ENCODE results near the gene EHD1.

The EHD1 gene

GRCh38 chr11:64878494-64879243 is at the start of gene EHD1:
TSS of gene EHD1 (minus strand) at chr11:64878621. CDS start at chr11:64878464, 157 bp downstream.
- DNase-seq = peak; percentile 97

DNA sequence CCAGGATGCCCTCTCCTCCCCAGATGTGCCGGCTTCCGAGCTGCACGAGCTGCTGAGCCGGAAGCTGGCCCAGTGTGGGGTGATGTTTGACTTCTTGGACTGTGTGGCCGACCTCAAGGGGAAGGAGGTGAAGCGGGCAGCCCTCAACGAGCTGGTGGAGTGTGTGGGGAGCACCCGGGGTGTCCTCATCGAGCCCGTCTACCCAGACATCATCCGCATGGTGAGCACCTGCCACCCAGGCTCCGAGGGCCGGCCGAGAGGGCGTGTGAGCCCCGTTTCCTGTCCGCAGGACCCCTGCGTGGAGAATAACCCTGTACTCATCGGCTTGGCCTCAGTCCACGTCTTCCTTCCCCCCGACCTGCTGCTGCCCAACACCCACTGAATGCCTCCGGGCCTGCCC is 48.3 kb upstream of the EHD1 start:
- DNase-seq = no peak

DNA sequence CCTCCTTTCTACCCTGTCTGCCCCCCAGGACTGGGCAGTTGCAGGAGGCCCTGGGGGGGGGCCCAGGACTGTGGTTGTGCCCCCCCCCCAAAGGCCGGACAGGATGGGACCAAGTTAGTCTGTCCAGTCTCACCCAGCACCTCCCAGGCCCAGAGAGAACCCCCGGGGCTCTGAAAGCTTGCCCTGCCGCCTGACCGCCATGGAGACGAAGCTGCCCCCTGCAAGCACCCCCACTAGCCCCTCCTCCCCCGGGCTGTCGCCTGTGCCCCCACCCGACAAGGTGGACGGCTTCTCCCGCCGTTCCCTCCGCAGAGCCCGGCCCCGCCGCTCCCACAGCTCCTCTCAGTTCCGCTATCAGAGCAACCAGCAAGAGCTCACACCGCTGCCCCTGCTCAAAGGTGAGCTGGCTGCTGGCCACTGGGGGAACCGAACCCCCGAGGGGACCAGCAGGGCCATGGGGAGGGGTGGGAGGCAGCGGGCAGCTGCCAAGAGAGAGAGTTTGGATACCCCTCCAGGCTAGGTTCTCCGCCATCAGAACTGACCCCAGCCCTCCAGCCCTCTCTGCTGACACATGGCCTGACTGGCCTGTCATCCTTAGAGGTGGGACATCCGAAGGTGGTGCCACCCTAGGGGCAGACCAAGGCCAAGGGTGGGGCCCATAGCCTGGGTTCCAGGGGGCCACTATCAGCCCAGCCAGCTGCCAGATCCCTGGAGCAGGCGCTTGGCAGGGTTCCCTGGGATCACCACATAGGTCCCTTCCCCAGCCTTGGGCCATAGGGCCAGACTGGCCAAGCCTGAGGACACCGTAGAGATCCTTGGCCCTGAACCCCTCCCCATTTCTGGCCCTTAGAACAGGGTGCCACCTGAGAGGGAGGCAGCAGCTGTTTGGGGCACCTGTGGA is 47.4 kb upstream of the EHD1 start:
- no peak for DNase-seq

- peak; percentile 28 for DNase-seq
Observed at GRCh38 chr11:64924910-64925284, 46.5 kb upstream of the EHD1 start.

DNA sequence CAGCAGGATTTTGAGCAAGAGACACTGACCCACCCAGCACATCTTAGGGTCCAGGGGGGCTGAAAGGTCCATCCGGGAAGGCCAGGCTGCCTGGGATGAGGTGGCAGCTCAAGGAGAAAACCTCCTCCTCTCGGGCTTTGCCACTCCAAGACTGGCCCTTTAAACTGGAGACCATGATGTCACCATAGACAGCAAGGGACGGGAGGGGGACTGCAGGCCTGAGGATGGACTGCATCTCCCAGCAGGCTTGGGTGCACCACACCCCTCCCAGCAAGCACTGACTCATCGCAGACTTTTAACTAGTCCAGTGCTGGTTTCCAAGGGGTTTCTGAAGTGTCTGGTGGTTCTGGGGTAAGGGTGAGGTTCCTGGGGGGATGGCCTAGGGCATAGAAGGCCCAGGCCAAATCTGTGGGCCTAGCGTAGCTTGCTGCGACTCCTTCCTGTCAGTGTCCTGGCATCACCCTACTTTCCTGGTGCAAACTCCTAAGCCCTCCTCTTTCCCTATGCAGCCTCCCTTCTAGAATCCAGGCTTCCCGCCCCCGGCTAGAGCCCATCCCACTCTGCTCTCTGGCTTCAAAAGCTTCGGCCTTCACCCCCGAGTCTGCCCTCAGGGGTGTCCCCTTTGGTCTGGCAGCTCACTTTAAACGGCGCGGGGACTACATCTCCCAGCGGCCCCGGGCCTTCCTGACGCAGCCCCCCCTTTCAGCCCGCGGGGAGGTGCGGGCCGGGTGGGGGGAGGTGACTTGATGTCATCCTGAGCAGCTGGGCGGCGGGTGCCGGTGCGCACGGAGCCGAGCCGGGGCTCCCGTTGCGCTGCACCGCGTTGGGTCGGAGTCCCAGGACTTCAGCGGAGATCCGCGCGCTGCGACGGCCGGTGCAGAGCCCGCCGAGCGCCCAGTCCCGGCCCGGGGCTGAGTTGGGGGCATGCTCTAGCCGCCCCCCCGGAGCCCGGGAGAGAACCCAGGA is 45.8 kb upstream of the EHD1 start, which contains the start of gene PPP2R5B:
PPP2R5B (plus strand) TSS at position 746 of the 966 bp plus-strand sequence. CDS start 1,046 bp downstream, outside the sequence.
- DNase-seq = peak; percentile 95

DNA sequence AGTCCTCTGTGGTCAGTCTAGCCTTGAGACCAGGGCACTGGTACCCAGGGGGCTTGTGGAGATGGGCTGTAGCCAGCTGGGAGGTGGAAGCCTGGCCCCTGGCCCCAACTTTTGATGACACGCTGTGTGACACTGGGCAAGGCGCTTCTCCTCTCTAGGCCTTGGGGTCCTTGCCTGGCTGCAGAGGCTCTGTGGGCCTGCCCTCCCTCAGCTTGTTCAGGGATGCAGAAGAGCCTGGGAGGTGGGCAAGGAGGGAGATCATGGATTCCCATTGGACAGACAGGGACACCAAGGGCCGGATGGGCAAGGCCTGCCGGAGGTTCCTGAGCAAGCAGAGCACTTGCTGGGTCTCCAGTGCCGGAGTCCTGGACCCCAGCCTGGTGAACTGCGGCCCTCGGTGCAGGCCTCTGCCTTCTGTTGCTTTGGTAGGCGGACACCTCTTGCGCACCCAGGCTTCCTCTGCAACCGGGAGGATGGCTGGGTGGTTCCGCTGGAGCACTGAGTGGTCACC is 44.8 kb upstream of the EHD1 start:
- no peak for DNase-seq

DNA sequence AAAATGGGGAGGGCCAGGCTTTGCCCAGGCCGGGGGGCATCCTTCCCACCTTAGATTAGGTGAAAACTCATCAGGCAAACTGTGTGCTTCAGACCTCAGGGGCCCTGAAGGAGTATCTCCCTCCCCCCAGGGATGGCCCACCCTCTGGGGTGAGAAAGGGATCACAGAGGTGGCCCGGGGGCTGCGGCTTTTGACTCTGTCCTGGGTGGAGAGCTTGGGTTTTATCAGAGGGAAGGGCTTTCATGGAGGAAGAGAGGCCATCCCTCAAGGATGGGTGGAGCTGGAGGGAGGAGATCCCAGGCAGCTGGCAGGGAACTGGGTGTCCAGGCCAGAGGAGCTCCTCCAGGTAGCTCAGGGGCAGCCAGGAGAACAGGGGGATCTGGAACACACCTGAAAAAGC is 43.0 kb upstream of the EHD1 start:
- no peak for DNase-seq

DNA sequence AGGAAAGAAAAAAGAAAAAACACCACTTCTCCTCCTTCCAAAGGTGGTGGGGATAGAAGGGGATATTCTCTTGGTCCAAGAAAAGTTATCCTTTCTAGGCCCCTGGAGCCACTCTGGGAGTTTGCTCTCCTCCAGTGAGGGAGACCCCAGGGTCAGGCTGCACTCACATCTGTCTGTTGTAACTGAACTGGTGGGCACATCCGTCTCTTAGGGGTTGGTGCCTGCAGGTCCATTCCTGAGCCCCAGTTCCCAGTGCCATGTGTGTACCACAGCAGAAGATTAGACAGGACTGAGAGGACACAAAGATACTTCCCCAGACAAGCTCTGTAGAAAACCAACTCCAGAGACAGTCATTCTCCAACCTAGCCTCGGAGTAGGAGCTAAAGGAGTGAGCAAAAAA is 41.7 kb upstream of the EHD1 start:
- no peak for DNase-seq

- DNase-seq = no peak
Observed at GRCh38 chr11:64919627-64920026, 41.2 kb upstream of the EHD1 start.

DNA sequence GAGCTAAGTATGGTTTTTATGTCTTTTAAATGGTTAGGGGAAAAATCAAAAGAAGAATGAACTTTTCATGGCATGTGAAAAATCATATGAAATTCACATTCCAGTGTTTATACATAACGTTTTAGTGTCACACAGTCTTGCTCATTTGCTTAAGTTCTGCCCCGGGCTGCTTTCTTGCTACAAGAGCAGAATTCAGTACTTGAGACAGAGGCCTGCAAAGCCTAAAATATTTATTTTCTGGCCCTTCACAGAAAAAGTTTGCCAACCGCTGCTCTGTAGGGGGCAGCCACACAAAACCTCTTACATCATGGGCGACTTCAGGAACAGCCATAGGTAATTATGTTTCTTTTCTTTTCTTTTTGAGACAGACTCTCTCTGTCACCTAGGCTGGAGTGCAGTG is 39.6 kb upstream of the EHD1 start:
- DNase-seq = peak; percentile 60

GRCh38 chr11:64917663-64917995 is 39.2 kb upstream of the EHD1 start:
- no peak for DNase-seq

DNA sequence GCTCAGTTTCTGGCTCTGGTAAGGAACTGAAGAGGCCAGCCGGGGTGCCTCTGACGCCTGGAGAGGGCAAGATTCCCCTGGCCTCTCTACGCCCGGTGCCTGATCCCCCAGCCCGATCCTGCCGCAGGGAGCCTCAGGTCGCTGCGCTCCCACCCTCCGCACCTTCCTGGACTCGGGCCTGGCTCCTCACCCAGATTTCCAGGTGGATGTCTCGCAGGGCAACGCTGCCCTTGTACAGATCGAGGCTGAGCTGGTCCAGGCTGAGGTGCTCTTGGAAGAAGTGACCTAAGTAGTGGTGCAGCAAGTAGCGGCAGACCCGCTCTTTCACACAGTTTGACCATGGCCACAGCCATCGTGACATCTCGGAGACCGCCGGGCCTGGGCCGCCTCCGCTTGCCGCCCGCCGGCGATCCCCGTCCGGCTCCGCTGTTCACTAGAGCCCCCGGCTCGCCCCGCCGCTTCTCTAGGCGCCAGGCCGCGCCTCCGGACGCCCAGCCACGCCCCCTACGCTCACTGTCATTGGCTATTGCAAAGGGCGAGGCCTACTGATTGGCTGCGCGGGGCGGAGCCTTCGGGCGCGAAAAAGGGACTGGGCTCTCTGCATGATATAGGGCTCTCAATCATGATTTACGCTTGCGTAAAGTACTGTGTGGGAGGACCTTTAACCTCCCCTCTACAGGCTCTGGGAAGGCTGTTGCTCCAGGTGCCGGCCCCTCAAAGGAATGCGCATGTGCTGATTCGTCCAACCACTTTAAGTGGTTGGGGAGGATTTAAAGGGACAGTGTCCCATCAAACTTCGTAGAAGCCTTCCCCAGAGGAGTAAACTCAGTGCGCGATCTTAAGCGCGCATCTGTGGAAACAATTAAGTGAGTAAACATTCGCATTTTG is 38.6 kb upstream of the EHD1 start, which contains the start of gene ATG2A:
ATG2A (minus strand) TSS at position 435 of the 888 bp plus-strand sequence; CDS start at position 361, 74 bp downstream.
- DNase-seq = peak; percentile 100

GRCh38 chr11:64916040-64916774 is 37.8 kb upstream of the EHD1 start:
- DNase-seq = peak; percentile 49

DNA sequence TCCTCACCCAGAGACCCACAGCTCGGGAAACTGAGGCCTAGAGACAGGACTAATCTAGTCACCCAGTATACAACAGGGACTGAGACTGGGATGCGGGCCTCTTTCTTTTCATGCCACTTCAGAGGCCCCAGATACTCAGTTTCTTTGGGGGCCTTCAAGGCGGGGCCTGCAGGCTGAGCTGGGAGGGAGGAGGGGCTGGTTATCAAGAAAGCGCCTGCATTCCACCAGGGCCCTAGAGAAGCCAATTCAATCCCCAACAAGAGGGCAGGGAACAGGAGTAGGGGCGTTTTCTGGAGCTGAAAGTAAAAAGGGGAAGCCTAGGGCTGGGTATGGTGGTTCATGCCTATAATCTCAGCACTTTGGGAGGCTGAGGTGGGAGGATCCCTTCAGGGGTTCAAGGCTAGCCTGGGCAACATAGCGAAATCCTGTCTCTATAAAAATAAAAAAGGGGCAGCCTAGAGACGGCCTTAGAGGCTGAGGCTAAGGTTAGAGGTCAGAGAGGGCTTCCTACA is 37.0 kb upstream of the EHD1 start:
- no peak for DNase-seq

- no peak for DNase-seq
Observed at GRCh38 chr11:64914123-64914522, 35.7 kb upstream of the EHD1 start.

DNA sequence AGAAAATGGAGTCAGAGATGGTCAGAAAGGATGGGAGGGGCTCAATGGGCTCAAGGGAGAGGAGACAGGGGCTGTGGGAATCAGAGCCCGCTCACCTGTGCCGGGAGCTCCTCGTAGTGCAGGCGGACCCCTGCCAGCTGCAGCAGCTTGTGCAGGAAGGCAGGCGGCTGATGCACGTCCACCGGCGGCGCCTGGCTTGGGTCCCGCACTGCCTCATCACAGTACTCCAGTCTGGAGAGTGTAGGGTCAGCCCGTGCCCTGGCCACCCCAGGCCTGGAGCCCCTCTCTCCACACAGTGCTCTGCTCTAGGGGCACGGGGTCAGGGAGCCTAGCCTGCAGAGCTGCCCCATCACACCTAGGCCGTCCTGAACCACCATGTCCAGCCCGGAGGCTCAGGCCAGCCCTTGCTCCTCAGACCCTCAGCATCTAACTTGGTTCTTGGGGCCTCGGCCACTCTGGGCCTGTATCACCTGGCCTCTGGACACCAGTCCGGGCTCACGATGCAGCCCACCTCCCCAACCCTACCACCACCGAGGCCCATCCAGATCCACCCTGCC is 34.8 kb upstream of the EHD1 start:
- no peak for DNase-seq

DNA sequence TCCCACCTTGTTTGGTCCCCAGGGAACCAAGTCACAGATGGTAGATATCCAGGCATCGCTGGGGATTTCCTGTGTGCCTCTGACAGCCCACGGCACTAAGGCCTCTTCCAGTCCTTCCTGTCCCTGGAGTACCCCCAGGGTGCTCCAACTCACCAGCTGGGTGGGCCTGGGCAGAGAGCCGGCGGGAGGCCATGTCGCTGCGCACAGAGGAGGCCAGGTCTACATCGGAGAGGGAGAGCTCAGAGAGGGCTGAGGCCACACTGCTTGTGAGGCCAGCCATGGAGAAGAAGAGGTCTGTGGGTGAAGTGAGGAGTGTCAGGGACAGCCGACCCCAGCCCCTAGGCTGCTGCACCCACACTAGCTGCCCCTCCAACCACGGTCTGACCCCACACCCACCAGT is 33.3 kb upstream of the EHD1 start:
- no peak for DNase-seq

DNA sequence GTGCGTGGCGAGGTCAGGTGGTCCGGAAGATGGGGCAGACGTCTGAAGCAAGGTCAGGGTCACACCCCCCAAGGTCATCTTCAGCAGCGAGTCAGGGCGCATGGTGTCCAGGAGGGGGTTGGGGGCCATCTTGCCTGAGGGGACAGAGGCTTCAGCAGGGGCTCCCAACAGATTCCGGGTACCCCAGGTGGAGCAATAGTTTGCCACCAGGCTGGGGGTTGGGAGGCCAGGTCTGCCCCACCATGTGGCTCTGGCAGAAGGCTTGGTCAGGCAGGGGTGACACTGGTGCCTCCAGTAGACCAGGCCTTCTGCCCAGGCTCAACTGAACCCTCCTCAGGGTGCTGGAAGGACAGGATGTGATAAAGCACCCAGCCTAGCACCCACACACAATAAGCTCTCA is 32.7 kb upstream of the EHD1 start:
- DNase-seq = no peak

GRCh38 chr11:64910451-64911093 is 32.2 kb upstream of the EHD1 start:
- no peak for DNase-seq
